DMS53 (cell line): ENCODE results near the gene MARCKS.

Experiments used
- DNase-seq: peaks from one replicate; lab custom pipeline; 2025; lab: John Stamatoyannopoulos, UW

Gene MARCKS

DNA sequence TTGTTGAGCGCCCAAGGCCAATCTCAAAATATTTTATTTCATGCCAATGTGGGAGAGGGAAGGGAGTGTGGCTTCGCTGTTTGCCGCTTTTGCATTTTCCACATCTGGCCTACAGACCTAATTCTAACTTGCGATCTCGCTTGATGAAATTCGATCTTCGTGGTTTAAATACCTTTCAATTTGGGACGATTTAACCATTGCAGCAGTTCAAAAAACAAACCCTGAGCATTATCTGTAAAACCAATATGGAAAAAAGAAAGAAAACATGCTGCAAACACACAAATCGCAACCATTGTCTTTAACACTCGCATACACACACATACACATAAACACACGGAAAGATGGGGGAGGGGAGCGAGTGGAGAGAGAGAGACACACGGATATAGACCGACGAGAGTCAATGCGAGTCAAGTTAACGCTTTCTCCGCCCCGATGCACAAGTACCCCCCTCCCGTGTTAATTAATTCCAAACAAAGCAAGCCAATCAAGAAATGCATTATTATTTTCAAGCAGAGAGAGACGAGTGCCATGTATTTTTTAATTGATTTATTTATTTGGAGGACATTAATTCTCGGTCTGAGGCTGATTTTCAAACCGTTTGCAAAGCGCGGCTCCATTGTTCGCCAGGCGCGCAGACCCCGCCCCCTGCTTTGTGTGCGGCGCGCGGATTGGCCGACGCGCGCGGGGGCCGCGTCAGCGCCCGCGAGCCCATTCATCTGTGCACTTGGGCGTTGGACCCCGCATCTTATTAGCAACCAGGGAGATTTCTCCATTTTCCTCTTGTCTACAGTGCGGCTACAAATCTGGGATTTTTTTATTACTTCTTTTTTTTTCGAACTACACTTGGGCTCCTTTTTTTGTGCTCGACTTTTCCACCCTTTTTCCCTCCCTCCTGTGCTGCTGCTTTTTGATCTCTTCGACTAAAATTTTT, at the start of gene MARCKS:
Gene MARCKS (plus strand): TSS at position 721 of the 931 bp plus-strand sequence. CDS start 401 bp downstream, outside the sequence.
- DNase-seq, result peak; percentile 95

- no peak for DNase-seq
Observed at GRCh38 chr6:113809826-113810225, 47.3 kb upstream of the MARCKS start.

- DNase-seq, result no peak
Observed at GRCh38 chr6:113813142-113813541, 44.0 kb upstream of the MARCKS start.

- peak; percentile 46 for DNase-seq
Observed at GRCh38 chr6:113818578-113818977, 38.6 kb upstream of the MARCKS start.

DNA sequence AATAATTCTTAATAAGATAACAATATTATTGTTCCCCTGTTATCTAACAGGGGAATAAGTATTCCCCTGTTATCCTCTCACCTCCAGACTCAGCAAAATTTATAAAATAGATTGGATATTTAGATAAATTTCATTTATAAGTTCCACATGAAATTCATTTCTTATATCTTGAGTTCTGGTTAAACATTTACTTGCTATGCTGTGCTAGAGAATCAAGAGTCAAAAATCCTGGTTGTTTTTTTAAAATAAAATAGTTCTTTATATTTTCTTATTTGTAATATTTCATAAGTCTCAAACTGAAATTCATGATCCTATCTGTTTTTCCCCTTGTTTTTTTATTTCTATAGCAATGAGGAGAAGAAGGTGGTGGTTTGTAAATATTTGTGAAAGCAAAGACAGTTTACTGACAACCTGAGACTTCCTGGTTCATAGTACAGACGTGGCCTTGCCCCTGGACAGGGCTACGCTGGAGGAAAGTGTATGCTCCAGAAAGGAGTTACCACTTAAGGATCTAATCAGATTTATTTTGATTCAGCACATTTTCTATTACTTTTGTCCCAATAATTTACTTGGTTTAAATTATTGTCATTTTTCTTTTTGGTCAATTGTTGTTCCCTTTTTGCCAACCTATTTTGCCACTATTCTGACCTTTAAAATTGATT, 37.8 kb upstream of the MARCKS start:
- peak; percentile 86 for DNase-seq

DNA sequence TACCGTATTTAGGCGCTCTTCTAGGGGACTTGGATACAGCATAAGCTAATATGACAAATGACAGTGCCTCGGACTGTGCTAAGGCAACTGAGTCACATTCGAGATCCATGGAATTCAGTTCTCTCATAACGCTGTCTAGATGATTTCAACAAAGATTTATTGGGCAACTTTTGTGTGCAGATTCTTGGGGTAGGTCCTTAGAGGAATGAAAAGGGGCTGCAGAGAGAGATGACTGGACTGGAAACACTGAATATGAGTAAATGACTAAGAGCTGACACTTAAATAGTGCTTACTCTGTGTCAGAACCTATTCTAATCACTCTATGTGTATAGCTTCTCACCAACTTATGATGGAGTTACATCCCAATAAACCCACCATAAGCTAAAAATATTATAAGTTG, 36.4 kb upstream of the MARCKS start:
- DNase-seq, result no peak

- DNase-seq, result no peak
Observed at GRCh38 chr6:113821445-113821844, 35.7 kb upstream of the MARCKS start.

DNA sequence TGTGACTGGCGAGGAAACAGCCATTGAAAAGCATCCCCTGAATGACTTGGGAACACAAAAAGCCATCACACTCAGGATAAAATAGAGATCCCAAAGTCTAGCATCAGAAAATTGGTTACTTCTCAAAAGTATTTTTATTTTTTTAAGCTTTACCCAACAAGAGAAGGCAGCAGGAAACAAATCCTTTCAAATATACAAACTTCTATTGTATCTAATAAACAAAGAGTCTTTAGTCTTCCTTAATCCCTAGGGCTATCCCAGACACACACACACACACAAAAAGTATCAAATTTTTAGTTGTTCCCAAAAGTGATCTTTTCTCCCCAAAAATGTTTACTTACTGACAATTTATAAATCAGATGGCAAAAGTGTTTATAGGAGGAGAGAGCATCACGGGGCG, 33.2 kb upstream of the MARCKS start:
- DNase-seq, result no peak

- no peak for DNase-seq
Observed at GRCh38 chr6:113824411-113824810, 32.7 kb upstream of the MARCKS start.

DNA sequence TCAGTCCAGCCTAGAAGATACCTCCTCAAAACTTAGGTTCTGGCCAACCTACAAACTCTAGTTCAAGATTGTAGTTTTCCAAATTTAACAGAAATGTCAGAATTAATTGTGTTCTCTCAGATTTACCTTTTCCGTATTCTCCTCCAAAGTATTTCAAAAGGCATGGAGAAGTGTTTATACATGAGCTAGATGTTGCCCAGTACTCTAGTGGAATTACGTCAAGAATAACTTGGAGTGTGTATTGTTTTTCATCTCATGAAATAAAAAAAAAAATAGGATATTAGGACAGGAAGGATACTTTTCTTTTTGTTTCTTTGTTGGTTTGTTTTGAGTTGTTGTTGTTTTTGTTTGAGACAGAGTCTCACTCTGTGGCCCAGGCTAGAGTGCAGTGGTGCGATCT, 32.3 kb upstream of the MARCKS start:
- no peak for DNase-seq

- no peak for DNase-seq
Observed at GRCh38 chr6:113825781-113826180, 31.4 kb upstream of the MARCKS start.

- DNase-seq, result no peak
Observed at GRCh38 chr6:113828984-113829695, 28.0 kb upstream of the MARCKS start.

DNA sequence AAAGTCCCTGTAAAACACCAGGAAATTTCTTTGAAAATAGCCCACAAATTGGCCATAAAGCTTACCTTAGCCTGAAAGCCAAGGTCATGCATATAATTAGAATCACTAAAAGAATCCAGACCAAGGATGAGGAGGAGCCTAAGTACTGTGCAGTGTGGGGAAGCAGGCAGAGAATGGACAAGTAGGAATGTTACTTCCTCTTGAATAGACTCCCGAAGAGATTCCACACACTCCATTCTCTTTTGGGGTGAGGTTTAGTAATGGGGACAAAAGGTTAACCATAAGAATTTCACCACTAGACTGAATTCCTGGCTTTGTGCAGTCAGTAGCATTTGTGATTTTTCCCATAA, 27.5 kb upstream of the MARCKS start:
- DNase-seq, result no peak

- DNase-seq, result no peak
Observed at GRCh38 chr6:113830140-113830539, 27.0 kb upstream of the MARCKS start.

- DNase-seq, result no peak
Observed at GRCh38 chr6:113833537-113833936, 23.6 kb upstream of the MARCKS start.

DNA sequence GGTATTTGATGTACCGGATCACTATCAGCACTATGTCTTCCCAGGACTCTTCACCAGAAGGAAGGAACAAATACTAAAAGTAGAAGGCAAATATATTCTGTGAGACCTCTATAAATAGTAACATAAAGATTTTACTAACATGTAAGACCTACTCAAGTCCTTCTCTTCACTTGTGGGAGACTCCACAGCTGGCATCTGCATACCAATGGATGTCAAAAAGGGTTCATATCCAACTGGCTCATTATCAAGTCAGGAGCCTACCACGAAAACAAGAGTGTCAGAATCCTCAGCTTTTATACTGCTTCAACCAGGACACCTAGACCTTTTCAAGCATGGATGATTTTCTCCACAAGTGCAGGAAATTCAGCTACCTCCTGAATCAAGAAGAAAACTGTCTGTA, 20.0 kb upstream of the MARCKS start:
- DNase-seq, result no peak

- no peak for DNase-seq
Observed at GRCh38 chr6:113842165-113842564, 15.0 kb upstream of the MARCKS start.

- no peak for DNase-seq
Observed at GRCh38 chr6:113843500-113844073, 13.6 kb upstream of the MARCKS start.

GRCh38 chr6:113846577-113846976, 10.6 kb upstream of the MARCKS start:
- no peak for DNase-seq

DNA sequence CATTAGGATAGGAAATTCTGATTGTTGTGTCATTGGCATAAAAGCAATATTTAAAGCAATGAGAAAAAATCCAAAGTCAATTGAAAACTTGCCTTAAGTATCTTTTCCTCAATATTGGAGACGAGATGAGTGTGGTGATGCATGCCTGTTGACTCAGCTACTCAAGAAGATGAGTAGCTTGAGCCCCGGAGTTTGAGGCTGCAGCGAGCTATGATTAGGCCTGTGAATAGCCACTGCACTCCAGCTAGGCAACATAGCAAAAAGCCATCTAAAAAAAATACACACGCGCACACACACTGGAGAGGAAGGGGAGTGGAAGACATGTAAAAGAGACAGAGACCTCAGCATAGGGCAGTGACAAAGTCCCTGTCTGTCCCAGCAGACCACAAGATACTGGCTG, 9.7 kb upstream of the MARCKS start:
- DNase-seq, result peak; percentile 40

- DNase-seq, result no peak
Observed at GRCh38 chr6:113848280-113848679, 8.9 kb upstream of the MARCKS start.

DNA sequence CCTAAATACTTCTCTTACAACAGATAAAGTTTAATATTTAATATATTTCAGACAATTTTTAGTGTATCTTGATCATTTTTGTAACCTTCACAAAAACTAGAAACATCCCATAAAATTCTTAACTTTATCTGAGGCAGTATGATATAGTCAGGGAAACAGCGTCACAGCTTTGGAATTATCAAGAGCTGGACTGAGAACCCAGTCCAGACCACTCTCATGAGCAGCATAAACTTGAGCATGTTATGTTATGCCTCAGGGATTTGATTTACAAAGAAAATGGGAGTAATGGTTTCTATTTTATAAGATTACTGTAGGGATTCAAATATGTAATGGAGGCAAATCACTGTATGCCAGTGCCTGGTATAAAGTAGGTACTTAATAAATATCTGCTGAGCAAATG, 8.3 kb upstream of the MARCKS start:
- DNase-seq, result no peak
